Testis (tissue), 3 donors: ENCODE results near the gene ITCH. TPM values are rescaled to one million over a fixed set of nuclear protein-coding genes. Genes with fewer than 3 reads are reported as not detected.
"Not testable (repeated sequence)": the region's sequence is repeated elsewhere in the genome, so short reads cannot be mapped to it uniquely, and the experiment has no call there.

ENCODE experiments used
- DNase-seq: peaks from one replicate; pipeline ENCODE4 v3.0.0-alpha.2; 2019
- H3K27ac ChIP-seq, 2 donors: fragments of 200-600 bp; sonication (generic); one replicate each; pipeline ENCODE4 v1.5.1; 2019
- H3K27me3 ChIP-seq: fragments of 200-600 bp; sonication (generic); one replicate; pipeline ENCODE4 v1.5.1; 2019
- H3K36me3 ChIP-seq: fragments of 200-600 bp; sonication (generic); one replicate; pipeline ENCODE4 v1.5.1; 2017; ENCODE audit warnings: low read depth; ENCODE audit errors: missing control alignments
- H3K4me1 ChIP-seq: fragments of 200-600 bp; sonication (generic); one replicate; pipeline ENCODE4 v1.5.1; 2019
- H3K4me3 ChIP-seq, 2 donors: fragments of 200-600 bp; sonication (generic); one replicate each; pipeline ENCODE4 v1.5.1; 2017 to 2019
- H3K9me3 ChIP-seq: fragments of 200-600 bp; sonication (generic); one replicate; pipeline ENCODE4 v1.5.1; 2017
- CTCF ChIP-seq, 3 experiments: fragments of 450-650 bp in 2 of 3; fragments of 200-600 bp in 1 of 3; sonication (generic) in 1 of 3; IDR thresholded peaks; one replicate each; pipeline ENCODE4 v1.5.1; 2016 to 2019; ENCODE audit warnings: antibody characterized with exemption in 3 of 3, mild to moderate bottlenecking in 2 of 3, moderate library complexity in 1 of 3
- POLR2A ChIP-seq: fragments of 450-650 bp; IDR thresholded peaks from one replicate; pipeline ENCODE4 v1.6.1; 2017; ENCODE audit warnings: antibody characterized with exemption, mild to moderate bottlenecking, moderate library complexity
- WGBS, 2 donors: methylation state at CpG; one replicate each; pipeline ENCODE4 v1.1.5; 2018; 5-methylcytosine and 5-hydroxymethylcytosine counted together
- intact Hi-C: fragments of 100-400 bp; cut with DNase I; formaldehyde crosslinking; loops from one replicate; pipeline ENCODE4 v1.15.1; 2023; ENCODE audit warnings: low total_unique reads
- polyA plus RNA-seq: library from polyadenylated mRNA; stranded (reverse); fragments of 350-450 nt; fragmentation: Illumina TruSeq; extraction: RNeasy Lipid Tissue Mini Kit (QIAGEN cat#74804); gene quantifications from one replicate; pipeline ENCODE4 v1.2.3, GENCODE V29; 2014; ENCODE audit warnings: low read depth, low replicate concordance; ENCODE audit not compliant: insufficient read depth
- total RNA-seq, 2 donors: library from RNA; depleted of rRNA; stranded (reverse); fragments of >200 nt; gene quantifications; one replicate each; pipeline ENCODE4 v1.2.3, GENCODE V29; 2016

The ITCH gene
- total and polyA plus RNA-seq, 3 donors from 2014 or later = 75.4 to 107 (median 88.1) TPM

GRCh38 chr20:34397096-34397495 is 34.0 kb downstream of the ITCH start:
- no peaks in the 10 kb centered on the region for H3K36me3 ChIP-seq
- peaks cover 6% of the 10 kb centered on the region for H3K4me1 ChIP-seq
- no peak overlapping the region for H3K4me3 ChIP-seq
- 73 to 82% methylated on average over 9 of the region's 9 CpGs for WGBS, 2 donors
- H3K9me3 ChIP-seq = no peaks in the 10 kb centered on the region
- H3K27ac ChIP-seq = peak overlapping the region in 1 of 2 donors; percentile 51
- DNase-seq = no peak
- TF ChIP-seq POLR2A = no peak
- intact Hi-C loops = no loop called here
- no peaks in the 10 kb centered on the region for H3K27me3 ChIP-seq

GRCh38 chr20:34400776-34401175 is 37.7 kb downstream of the ITCH start:
- not testable (repeated sequence) for H3K9me3 ChIP-seq

GRCh38 chr20:34401741-34402455 is 38.8 kb downstream of the ITCH start:
- WGBS, 2 donors = 78 to 85% methylated on average over 8 of the region's 8 CpGs
- no peak for DNase-seq
- intact Hi-C loops = no loop called here
- TF ChIP-seq POLR2A = no peak
- TF ChIP-seq CTCF (IDR thresholded peaks at IDR 0.05) = no peak
- H3K36me3 ChIP-seq = no peaks in the 10 kb centered on the region
- no peak overlapping the region for H3K27ac ChIP-seq
- no peaks in the 10 kb centered on the region for H3K9me3 ChIP-seq
- no peak overlapping the region for H3K4me3 ChIP-seq
- H3K27me3 ChIP-seq = no peaks in the 10 kb centered on the region
- H3K4me1 ChIP-seq = peaks cover 12% of the 10 kb centered on the region

More at GRCh38 chr20:34400776-34401175, 37.7 kb downstream of the ITCH start:
- 47 to 65% methylated on average over 6 of the region's 6 CpGs for WGBS, 2 donors
- intact Hi-C loops, H3K36me3 ChIP-seq, DNase-seq, H3K4me3 ChIP-seq, H3K27ac ChIP-seq, H3K27me3 ChIP-seq: not testable (repeated sequence)
- peaks cover 12% of the 10 kb centered on the region for H3K4me1 ChIP-seq

GRCh38 chr20:34402461-34402860 is 39.4 kb downstream of the ITCH start:
- TF ChIP-seq CTCF (IDR thresholded peaks at IDR 0.05) (no peak), POLR2A (no peak)
- Histone ChIP-seq H3K9me3 (no peaks in the 10 kb centered on the region), H3K4me3 (no peak overlapping the region), H3K27ac (no peak overlapping the region), H3K4me1 (peaks cover 10% of the 10 kb centered on the region), H3K27me3 (no peaks in the 10 kb centered on the region), H3K36me3 (no peaks in the 10 kb centered on the region)
- 37 to 56% methylated on average over 1 of the region's 1 CpG for WGBS, 2 donors
- no peak for DNase-seq
- intact Hi-C loops = no loop called here

GRCh38 chr20:34403063-34403827 is 40.2 kb downstream of the ITCH start:
- WGBS, 2 donors = 67 to 83% methylated on average over 4 of the region's 4 CpGs

More at GRCh38 chr20:34403063-34403827, 40.2 kb downstream of the ITCH start:
- TF ChIP-seq CTCF (IDR thresholded peaks at IDR 0.05) (no peak), POLR2A (no peak)
- intact Hi-C loops = no loop called here
- Histone ChIP-seq H3K36me3 (no peaks in the 10 kb centered on the region), H3K4me3 (no peak overlapping the region), H3K9me3 (no peaks in the 10 kb centered on the region), H3K27me3 (no peaks in the 10 kb centered on the region), H3K4me1 (peaks cover 6% of the 10 kb centered on the region), H3K27ac (peak overlapping the region in 1 of 2 donors; percentile 53)
- DNase-seq = no peak
